Stomach (tissue), 19 donors: ENCODE data around the gene PCDHA5. TPM values are rescaled to one million over a fixed set of nuclear protein-coding genes. Genes with fewer than 3 reads are reported as not detected.
"Not testable (repeated sequence)": the region's sequence is repeated elsewhere in the genome, so short reads cannot be mapped to it uniquely, and the experiment has no call there.

Experiments used
- DNase-seq, 2 donors: peaks; one replicate each; pipeline versions ENCODE4 v3.0.0 to v3.0.0-alpha.2; 2013 to 2019
- H3K27ac ChIP-seq, 5 donors: fragments of 200-600 bp in 4 of 5; sonication (generic) in 4 of 5; one replicate each; pipeline ENCODE4 v1.5.1; 2013 to 2019; ENCODE audit warnings: mild to moderate bottlenecking in 1 of 5, moderate library complexity in 1 of 5
- H3K27me3 ChIP-seq, 3 donors: fragments of 200-600 bp; sonication (generic); one replicate each; pipeline ENCODE4 v1.5.1; 2017 to 2019; ENCODE audit warnings: mixed run types in 1 of 3
- H3K36me3 ChIP-seq, 4 donors: fragments of 200-600 bp; sonication (generic); 1 replicate in 3 of 4; 2 replicates in 1 of 4; pipeline ENCODE4 v1.5.1; 2016 to 2019
- H3K4me1 ChIP-seq, 4 donors: fragments of 200-600 bp; sonication (generic); one replicate each; pipeline ENCODE4 v1.5.1; 2016 to 2019
- H3K4me3 ChIP-seq, 4 donors: fragments of 200-600 bp; sonication (generic) in 3 of 4; one replicate each; pipeline ENCODE4 v1.5.1; 2016 to 2019; ENCODE audit warnings: mild to moderate bottlenecking in 1 of 4
- H3K9me3 ChIP-seq, 4 donors: fragments of 200-600 bp; sonication (generic); one replicate each; pipeline ENCODE4 v1.5.1; 2016 to 2019
- EP300 ChIP-seq: sonication (generic); formaldehyde crosslinking; IDR thresholded peaks from one replicate; pipeline ENCODE4 v1.6.1; 2017; ENCODE audit warnings: antibody characterized with exemption
- POLR2A ChIP-seq, 4 donors: fragments of 450-650 bp; IDR thresholded peaks; one replicate each; pipeline ENCODE4 v1.6.1; 2016; ENCODE audit warnings: antibody characterized with exemption in 4 of 4, control low read depth in 2 of 4, mild to moderate bottlenecking in 1 of 4, moderate library complexity in 1 of 4
- POLR2AphosphoS5 ChIP-seq, 3 donors: sonication (generic); formaldehyde crosslinking; IDR thresholded peaks; one replicate each; pipeline ENCODE4 v1.6.1; 2016; ENCODE audit warnings: antibody characterized with exemption in 3 of 3
- WGBS, 5 donors: extraction: QIAGEN DNeasy Blood & Tissue Kit in 3 of 5; methylation state at CpG; one replicate each; pipeline versions ENCODE4 v1.1.5 to v1.1.7; 2013 to 2018; 5-methylcytosine and 5-hydroxymethylcytosine counted together
- intact Hi-C: fragments of 100-400 bp; cut with DNase I; formaldehyde crosslinking; loops from one replicate; pipeline ENCODE4 v1.15.1; 2023; ENCODE audit warnings: low total_unique reads
- long read RNA-seq, 10 donors: transcript quantifications; one replicate each; lab custom pipeline, GENCODE V29; 2026
- polyA plus RNA-seq, 3 donors: library from polyadenylated mRNA; stranded (reverse); fragments of 200-250 nt; gene quantifications; one replicate each; pipeline ENCODE4 v1.2.3, GENCODE V29; 2013
- total RNA-seq, 5 donors: library from RNA; depleted of rRNA; stranded (reverse); fragments of >200 nt; gene quantifications; one replicate each; pipeline versions ENCODE4 v1.1.0 to v1.2.3, GENCODE V29; 2014 to 2016
- TF ChIP-seq, protein P1 (sequence below), 7 experiments: fragments of 450-650 bp in 4 of 7; fragments of 200-600 bp in 3 of 7; sonication (generic) in 3 of 7; IDR thresholded peaks; one replicate each; pipeline ENCODE4 v1.5.1; 2016 to 2019; ENCODE audit warnings: antibody characterized with exemption in 7 of 7, control low read depth in 2 of 7, mild to moderate bottlenecking in 1 of 7
- donor health status: healthy with polysubstance abuse.
- donor health status: Bipolar disorder and iron deficiency.
- donor health status: healthy.

Gene PCDHA5
- 10 to 100 TPM in 1 of 5 donors, not detected in 4; 21.9 TPM for total RNA-seq
- under 1 TPM in 2 of 3 donors, not detected in 1; 0.12 to 0.13 TPM for polyA plus RNA-seq
- long read RNA-seq, donor 1: 0 reads
- long read RNA-seq, donor 2, full-length matches to known transcripts: 1 of 1 reads
- long read RNA-seq, donor 2, partial matches to known transcripts: 0 of 1 reads
- long read RNA-seq, donor 2, other reads (novel, unspliced or antisense): 0 of 1 reads
- long read RNA-seq, donor 3: 0 reads
- long read RNA-seq, donor 4: 0 reads
- long read RNA-seq, donor 5: 0 reads
- long read RNA-seq, donor 6, partial matches to known transcripts: 12 of 12 reads
- long read RNA-seq, donor 6, other reads (novel, unspliced or antisense): 0 of 12 reads
- long read RNA-seq, donor 7: 0 reads
- long read RNA-seq, donor 8: 0 reads
- long read RNA-seq, donor 9: 0 reads
- long read RNA-seq, donor 10: 0 reads

DNA sequence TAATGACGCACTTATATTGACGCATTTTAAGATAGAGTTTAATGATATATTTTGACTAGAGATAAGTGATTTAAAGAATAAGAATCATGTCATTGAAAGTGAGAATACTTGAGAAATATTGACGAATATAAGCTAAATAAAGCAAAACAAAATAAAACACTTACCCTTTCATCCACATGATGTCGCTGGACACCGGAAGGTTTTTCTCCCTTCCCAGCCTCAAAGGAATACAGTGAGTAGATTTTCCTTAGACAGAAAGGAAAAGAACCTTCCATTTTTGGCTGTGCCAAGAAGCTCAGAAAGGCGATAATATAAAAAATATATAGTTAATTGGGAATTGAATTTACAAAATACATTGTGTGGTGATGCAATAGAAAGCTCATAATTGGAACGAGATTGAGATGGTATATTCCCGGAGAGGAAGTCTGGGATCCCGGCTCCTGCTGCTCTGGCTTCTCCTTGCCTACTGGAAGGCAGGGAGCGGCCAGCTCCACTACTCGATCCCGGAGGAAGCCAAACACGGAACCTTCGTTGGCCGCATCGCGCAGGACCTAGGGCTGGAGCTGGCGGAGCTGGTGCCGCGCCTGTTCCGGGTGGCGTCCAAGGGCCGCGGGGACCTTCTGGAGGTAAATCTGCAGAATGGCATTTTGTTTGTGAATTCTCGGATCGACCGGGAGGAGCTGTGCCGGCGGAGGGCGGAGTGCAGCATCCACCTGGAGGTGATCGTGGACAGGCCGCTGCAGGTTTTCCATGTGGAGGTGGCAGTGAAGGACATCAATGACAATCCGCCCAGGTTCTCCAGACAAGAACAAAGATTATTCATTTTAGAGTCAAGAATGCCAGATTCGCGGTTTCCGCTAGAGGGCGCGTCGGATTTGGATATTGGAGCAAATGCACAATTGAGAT, at the start of gene PCDHA5:
Gene PCDHA5, plus strand, starts transcription at position 239 of the 906 bp plus-strand sequence.
- Histone ChIP-seq H3K27ac (no peak within 1 kb of the TSS), H3K27me3 (peaks cover 0 to 33% (median 0%) of the 10 kb centered on the region in 3 donors), H3K4me1 (no peaks in the 10 kb centered on the region), H3K36me3 (no peaks in the 10 kb centered on the region), H3K4me3 (peak within 1 kb of the TSS in 2 of 4 donors; percentile 6 to 19), H3K9me3 (peaks cover 0 to 55% (median 48%) of the 10 kb centered on the region in 4 donors)
- intact Hi-C loops: no loop called here
- TF ChIP-seq, protein P1, sequence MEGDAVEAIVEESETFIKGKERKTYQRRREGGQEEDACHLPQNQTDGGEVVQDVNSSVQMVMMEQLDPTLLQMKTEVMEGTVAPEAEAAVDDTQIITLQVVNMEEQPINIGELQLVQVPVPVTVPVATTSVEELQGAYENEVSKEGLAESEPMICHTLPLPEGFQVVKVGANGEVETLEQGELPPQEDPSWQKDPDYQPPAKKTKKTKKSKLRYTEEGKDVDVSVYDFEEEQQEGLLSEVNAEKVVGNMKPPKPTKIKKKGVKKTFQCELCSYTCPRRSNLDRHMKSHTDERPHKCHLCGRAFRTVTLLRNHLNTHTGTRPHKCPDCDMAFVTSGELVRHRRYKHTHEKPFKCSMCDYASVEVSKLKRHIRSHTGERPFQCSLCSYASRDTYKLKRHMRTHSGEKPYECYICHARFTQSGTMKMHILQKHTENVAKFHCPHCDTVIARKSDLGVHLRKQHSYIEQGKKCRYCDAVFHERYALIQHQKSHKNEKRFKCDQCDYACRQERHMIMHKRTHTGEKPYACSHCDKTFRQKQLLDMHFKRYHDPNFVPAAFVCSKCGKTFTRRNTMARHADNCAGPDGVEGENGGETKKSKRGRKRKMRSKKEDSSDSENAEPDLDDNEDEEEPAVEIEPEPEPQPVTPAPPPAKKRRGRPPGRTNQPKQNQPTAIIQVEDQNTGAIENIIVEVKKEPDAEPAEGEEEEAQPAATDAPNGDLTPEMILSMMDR (IDR thresholded peaks at IDR 0.05): peak in 2 of 7 experiments; percentile 8 to 18
- no peak for TF ChIP-seq POLR2AphosphoS5 (IDR thresholded peaks at IDR 0.05)
- DNase-seq: peak in 1 of 2 donors; percentile 14
- 27 to 38% (median 30%) methylated on average over 38 to 39 of the region's 39 CpGs for WGBS, 5 donors

DNA sequence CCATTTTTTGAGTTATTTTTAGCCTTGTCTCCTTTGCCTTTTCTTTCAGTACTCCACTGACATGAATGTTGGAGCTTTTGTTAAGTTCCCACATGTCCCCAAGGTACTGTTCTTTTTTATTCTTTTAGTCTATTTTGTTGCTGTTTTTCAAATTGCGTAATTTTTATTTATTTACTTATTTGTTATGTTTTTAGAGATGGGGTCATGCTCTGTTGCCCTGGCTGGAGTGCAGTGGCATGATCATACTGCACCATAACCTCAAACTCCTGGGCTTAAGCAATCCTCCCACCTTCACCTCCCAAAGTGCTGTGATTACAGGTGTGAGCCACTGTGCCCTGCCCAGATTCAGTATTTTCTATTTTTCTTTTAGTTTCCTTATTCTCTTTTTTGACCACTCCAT, 40.9 kb upstream of the PCDHA5 start:
- Histone ChIP-seq H3K4me3 (no peak overlapping the region), H3K27me3 (peaks cover 0 to 5% (median 0%) of the 10 kb centered on the region in 3 donors), H3K9me3 (peaks cover 9 to 91% (median 88%) of the 10 kb centered on the region in 4 donors), H3K4me1 (no peaks in the 10 kb centered on the region), H3K36me3 (no peaks in the 10 kb centered on the region), H3K27ac (no peak overlapping the region)
- TF ChIP-seq EP300 (no peak), POLR2A (IDR thresholded peaks at IDR 0.05) (no peak), POLR2AphosphoS5 (IDR thresholded peaks at IDR 0.05) (no peak)
- TF ChIP-seq, protein P1 (IDR thresholded peaks at IDR 0.05): no peak
- intact Hi-C loops: no loop called here
- no peak for DNase-seq
- WGBS, 5 donors: 79 to 88% (median 83%) methylated on average over 1 of the region's 1 CpG

DNA sequence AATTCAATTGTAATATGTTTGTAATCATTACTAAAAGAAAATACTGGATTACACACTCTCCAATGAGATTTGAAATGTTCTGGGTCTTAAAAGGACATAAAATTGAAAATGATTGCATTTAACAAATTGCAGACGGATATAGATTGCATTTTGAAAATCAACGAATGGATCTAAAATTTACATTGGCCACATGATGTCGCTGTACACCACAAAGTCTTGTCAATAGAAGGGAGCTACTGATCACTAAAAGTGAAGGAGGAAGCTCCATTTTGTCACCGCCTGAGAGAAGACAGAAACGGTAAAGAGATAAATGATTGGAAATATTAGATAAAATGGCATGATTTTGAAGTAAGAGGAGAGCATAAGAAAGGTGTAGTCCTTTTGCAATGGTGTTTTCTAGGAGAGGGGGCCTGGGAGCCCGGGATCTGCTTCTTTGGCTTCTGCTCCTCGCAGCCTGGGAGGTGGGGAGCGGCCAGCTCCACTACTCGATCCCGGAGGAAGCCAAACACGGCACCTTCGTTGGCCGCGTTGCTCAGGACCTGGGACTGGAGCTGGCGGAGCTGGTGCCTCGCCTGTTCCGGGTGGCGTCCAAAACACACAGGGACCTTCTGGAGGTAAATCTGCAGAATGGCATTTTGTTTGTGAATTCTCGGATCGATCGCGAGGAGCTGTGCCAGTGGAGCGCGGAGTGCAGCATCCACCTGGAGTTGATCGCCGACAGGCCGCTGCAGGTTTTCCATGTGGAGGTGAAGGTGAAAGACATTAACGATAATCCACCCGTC, 35.3 kb upstream of the PCDHA5 start, which contains the start of gene PCDHA1:
Gene PCDHA1, plus strand, starts transcription at position 236 of the 782 bp plus-strand sequence.
- TF ChIP-seq EP300 (no peak), POLR2AphosphoS5 (IDR thresholded peaks at IDR 0.05) (no peak), POLR2A (IDR thresholded peaks at IDR 0.05) (no peak)
- TF ChIP-seq, protein P1 (IDR thresholded peaks at IDR 0.05): no peak
- Histone ChIP-seq H3K27me3 (peaks cover 0 to 42% (median 0%) of the 10 kb centered on the region in 3 donors), H3K9me3 (peaks cover 23 to 89% (median 83%) of the 10 kb centered on the region in 4 donors), H3K27ac (no peak within 1 kb of the TSS), H3K36me3 (no peaks in the 10 kb centered on the region), H3K4me1 (no peaks in the 10 kb centered on the region), H3K4me3 (no peak within 1 kb of the TSS)
- DNase-seq: no peak
- WGBS, 5 donors: 20 to 44% (median 21%) methylated on average over 20 to 29 of the region's 29 CpGs
- intact Hi-C loops: no loop called here

DNA sequence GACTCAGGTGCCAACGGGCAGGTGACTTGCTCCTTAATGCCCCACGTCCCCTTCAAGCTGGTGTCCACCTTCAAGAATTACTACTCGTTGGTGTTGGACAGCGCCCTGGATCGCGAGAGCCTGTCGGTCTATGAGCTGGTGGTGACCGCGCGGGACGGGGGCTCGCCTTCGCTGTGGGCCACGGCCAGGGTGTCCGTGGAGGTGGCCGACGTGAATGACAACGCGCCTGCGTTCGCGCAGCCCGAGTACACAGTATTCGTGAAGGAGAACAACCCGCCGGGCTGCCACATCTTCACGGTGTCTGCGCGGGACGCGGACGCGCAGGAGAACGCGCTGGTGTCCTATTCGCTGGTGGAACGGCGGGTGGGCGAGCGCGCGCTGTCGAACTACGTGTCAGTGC, 34.0 kb upstream of the PCDHA5 start:
- WGBS, 5 donors: 44 to 64% (median 51%) methylated on average over 16 to 44 of the region's 44 CpGs

DNA sequence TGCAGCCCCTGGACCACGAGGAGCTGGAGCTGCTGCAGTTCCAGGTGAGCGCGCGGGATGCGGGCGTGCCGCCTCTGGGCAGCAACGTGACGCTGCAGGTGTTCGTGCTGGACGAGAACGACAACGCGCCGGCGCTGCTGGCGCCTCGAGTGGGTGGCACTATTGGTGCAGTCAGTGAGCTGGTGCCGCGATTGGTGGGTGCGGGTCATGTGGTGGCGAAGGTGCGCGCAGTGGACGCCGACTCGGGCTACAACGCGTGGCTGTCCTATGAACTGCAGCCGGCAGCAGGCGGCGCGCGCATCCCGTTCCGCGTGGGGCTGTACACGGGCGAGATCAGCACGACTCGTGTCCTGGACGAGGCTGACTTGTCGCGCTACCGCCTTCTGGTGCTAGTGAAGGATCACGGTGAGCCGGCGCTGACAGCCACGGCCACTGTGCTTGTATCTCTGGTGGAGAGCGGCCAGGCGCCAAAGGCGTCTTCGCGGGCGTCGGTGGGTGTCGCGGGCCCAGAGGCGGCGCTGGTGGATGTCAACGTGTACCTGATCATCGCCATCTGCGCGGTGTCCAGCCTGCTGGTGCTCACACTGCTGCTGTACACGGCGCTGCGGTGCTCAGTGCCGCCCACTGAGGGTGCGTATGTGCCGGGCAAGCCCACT, 33.4 kb upstream of the PCDHA5 start:
- DNase-seq, H3K36me3 ChIP-seq, H3K4me3 ChIP-seq, H3K4me1 ChIP-seq, intact Hi-C loops, H3K27ac ChIP-seq: not testable (repeated sequence)
- H3K27me3 ChIP-seq: peaks cover 0 to 38% (median 3%) of the 10 kb centered on the region in 3 donors
- WGBS, 5 donors: 41 to 50% (median 46%) methylated on average over 17 to 70 of the region's 70 CpGs
- H3K9me3 ChIP-seq: peaks cover 23 to 89% (median 82%) of the 10 kb centered on the region in 4 donors

More for the DNA sequence above, 34.0 kb upstream of the PCDHA5 start:
- H3K27me3 ChIP-seq: peaks cover 0 to 42% (median 3%) of the 10 kb centered on the region in 3 donors
- H3K27ac ChIP-seq, H3K4me1 ChIP-seq, H3K4me3 ChIP-seq, H3K36me3 ChIP-seq, intact Hi-C loops, DNase-seq: not testable (repeated sequence)
- peaks cover 23 to 89% (median 82%) of the 10 kb centered on the region in 4 donors for H3K9me3 ChIP-seq
